ENCODE measurements around the gene CABP7.

CABP7 gene

GRCh38 chr22:29702000-29702930, 17.5 kb upstream of the CABP7 start:
- DNase-seq (ENCODE audit: low spot score), result peak; percentile 45

- no peak for DNase-seq (ENCODE audit: low spot score)
Observed at GRCh38 chr22:29702931-29703501, 16.8 kb upstream of the CABP7 start.

DNA sequence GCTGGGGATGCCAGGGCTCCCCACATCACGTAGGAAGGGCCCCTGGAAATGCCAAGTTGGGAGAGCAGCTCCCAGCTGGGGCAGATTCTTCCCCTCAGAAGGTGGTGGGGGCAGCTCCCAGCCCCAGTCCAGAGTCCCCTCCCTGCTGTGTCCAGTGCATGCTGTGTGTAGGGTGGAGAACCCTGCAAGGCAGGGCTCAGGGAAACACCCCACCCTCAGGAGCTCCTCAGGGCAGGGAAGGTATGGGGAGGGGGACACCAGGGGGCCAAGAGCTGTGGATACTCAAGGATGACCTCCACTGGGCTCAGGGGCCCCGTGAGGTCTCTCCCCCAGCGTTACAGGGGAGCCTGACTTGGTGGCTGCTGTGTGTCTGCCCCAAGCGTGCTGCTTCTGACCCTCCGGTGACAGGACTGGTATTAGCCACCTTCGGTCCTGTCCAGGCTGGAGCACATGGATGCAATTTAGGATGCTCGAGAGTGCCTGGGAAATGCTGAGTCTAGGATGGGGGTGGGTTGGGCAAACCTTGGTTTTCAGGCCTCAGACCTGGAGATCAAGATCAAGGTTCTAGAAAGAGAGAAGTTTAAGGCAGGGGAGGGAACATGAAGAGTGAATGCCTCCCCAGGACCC, 16.1 kb upstream of the CABP7 start:
- no peak for DNase-seq (ENCODE audit: low spot score)

GRCh38 chr22:29704528-29705285, 15.1 kb upstream of the CABP7 start:
- DNase-seq (ENCODE audit: low spot score), result peak; percentile 53

- DNase-seq (ENCODE audit: low spot score), result no peak
Observed at GRCh38 chr22:29705651-29706050, 14.2 kb upstream of the CABP7 start.

GRCh38 chr22:29706486-29706885, 13.3 kb upstream of the CABP7 start:
- DNase-seq (ENCODE audit: low spot score), result no peak

DNA sequence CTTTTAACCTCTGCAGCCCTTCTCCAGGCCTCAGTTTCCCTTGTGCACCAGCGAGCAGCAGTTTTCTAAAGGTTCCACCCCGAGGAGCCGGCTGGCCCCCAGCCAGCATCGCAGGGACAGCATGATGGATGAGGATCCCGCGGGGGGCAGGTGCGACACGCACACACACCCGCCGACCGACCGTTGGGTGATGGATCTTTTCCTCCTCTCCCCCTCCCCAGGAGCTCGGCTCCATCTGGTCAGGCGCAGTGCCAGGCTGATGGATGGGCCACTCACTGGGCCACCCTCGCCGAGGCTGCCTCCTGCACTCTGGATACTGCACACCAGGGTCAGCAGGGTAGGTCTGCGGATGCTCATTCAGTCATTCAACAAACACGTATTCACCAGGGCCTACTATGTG, 12.8 kb upstream of the CABP7 start:
- DNase-seq (ENCODE audit: low spot score), result no peak

DNA sequence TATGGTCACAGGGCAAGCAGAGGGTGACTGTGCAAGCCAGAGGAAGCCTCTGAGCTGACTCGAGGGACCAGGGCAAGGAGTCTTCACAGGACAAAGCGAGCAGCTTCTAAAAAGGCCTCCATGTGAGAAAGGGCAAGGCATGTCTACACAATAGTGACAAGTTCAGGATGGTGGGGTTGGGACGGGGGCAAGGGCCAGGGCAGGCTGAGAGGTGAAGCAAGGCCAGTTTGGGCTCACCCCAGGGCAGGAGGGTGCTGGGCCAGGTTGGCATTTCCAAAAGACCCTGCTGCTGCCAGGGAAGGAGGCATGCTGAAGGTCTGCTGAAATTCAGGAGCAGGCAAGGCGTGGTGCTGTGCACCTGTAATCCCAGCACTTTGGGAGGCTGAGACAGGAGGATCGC, 12.3 kb upstream of the CABP7 start:
- DNase-seq (ENCODE audit: low spot score), result no peak

- DNase-seq (ENCODE audit: low spot score), result no peak
Observed at GRCh38 chr22:29710193-29710592, 9.6 kb upstream of the CABP7 start.

GRCh38 chr22:29710922-29711593, 8.7 kb upstream of the CABP7 start:
- no peak for DNase-seq (ENCODE audit: low spot score)

GRCh38 chr22:29712119-29712518, 7.7 kb upstream of the CABP7 start:
- no peak for DNase-seq (ENCODE audit: low spot score)

- DNase-seq (ENCODE audit: low spot score), result no peak
Observed at GRCh38 chr22:29713156-29713727, 6.6 kb upstream of the CABP7 start.

DNA sequence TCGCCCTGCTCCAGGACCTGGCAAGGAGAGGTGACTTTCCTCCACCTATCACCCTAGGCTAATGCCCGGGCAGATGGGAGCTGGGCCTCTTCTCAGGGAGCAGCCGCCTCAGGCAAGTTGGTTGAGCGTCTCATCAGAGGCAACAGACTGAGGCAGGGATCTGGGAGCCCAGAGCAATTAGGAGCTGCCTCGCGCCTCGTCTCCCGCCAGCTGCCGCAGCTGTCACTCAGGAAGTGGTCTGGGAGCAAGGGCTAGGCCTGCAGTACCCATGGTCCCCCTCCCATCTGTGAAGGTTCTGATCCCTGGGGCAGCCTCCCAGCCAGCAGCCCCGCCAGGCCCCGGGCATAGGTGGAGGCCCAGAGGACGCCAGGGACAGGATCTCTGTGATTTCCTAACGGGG, 4.6 kb upstream of the CABP7 start:
- no peak for DNase-seq (ENCODE audit: low spot score)

DNA sequence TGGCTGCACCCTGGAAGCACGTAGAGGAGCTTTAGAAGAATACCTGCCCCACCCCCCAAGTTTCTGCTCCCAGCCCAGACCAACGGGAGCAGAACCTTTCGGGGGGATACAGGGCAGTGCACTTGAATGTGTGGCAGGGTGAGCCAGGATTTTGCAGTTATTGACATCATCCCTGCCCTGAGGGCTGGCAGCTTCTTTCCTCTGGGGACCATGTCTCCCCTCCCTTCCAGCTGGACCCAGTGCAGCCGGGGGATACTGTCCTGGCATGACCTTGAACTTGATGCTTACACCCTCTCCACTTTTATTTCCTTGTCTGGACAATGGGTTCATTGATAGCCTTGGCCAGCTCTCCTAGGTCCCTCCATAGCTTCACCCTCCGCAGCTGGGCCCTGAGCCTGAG, 4.1 kb upstream of the CABP7 start:
- DNase-seq (ENCODE audit: low spot score), result no peak

GRCh38 chr22:29716814-29717545, 2.8 kb upstream of the CABP7 start:
- DNase-seq (ENCODE audit: low spot score), result peak; percentile 87

- DNase-seq (ENCODE audit: low spot score), result no peak
Observed at GRCh38 chr22:29717789-29718188, 2.0 kb upstream of the CABP7 start.

DNA sequence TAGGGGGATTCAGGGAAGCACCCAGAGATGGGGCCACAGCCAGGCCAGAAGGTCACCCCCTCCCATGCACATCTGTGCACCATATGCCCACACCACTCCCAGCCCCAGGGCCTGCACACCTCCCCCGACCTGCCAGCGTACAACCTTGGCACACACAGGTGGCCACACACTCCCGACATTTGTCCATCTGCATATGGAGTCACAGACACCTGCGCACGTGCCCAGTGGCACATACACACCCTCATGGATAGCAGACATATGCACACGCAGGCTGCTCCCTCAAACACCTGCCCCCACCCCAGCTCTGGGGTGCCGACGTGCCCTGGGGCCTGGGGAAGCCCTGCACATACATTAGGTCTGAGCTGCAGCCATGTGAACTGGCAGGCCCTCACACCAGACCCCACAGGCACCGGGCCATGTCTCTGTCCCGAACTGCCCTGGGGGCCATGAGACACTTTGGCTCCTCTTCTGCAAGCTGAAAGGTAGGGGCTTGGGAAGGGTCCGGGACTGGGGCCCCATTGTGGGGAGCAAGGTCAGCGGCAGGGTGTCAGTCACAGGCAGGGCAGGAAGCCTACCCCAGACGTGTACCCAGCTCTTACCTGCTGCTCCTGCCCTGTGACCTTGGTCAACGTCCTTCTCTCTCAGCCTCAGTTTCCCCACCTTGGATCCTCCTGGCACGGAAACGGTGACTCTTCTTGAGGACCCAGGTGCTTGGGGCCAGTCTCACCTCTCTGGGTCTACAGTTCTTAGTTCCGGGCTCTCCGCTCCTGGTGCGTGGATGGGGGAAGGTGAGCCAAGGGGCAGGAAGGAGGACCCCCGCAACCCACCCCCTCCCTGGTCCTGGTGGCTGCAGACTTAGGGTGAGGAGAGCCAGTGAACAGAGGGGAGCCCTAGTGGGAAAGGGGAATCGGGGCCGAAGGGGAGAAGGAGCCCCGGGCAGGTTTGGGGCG, 579 bp upstream of the CABP7 start:
- DNase-seq (ENCODE audit: low spot score), result no peak

- no peak for DNase-seq (ENCODE audit: low spot score)
Observed at GRCh38 chr22:29720811-29721323, 1.1 kb downstream of the CABP7 start.

DNA sequence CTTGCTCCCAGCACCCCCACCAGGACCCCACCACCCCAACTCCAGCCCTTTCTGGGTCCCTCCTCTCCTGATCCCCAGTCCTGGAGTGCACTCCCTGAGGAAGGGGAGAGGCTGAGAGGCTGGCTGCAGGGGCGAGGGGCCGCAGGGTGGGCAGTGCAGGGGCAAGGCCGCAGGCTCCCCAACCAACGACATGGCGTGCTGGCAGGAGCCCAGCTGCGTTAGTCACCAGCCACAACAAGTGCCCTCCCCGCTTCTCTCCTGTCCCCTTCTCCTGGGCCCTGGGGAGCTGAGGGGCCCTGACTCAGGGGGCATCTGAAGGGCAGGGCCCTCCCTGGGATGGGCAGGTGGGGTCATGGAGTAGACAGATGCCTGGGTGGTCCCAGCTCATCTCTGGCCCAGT, 2.3 kb downstream of the CABP7 start:
- no peak for DNase-seq (ENCODE audit: low spot score)
